ENCODE data around the gene USP5. TPM values are rescaled to one million over a fixed set of nuclear protein-coding genes. Genes with fewer than 3 reads are reported as not detected.
A peak's percentile ranks its signal among the peaks of the same experiment; 100 is the strongest.

Gene USP5
- total and polyA plus RNA-seq, 2 of the 8 experiments (the other 6 are each of a cell fraction or from before 2014, with no cell fraction given), result 66.5 to 148 TPM

- TF ChIP-seq CHD7 (IDR thresholded peaks at IDR 0.05; ENCODE audit: insufficient replicate concordance, low read length) (no peak), CBX5 (IDR thresholded peaks at IDR 0.05; ENCODE audit: low read depth, low read length) (no peak), POU5F1 (IDR thresholded peaks at IDR 0.05; ENCODE audit: low read depth, low read length) (no peak), SP1 (IDR thresholded peaks at IDR 0.05; ENCODE audit: low read depth, low read length) (peak; percentile 95), NRF1 (IDR thresholded peaks at IDR 0.05; ENCODE audit: low read depth, low read length) (peak; percentile 48), CEBPB (IDR thresholded peaks at IDR 0.05; ENCODE audit: low read depth, low read length) (no peak), CBX8 (IDR thresholded peaks at IDR 0.05; ENCODE audit: borderline replicate concordance, low read depth, low read length) (no peak), SIN3A (conservative IDR thresholded peaks at IDR 0.05 in 1 of 2, IDR thresholded peaks at IDR 0.05 in 1 of 2; ENCODE audit: low read depth in 1 of 2, low read length in 2 of 2) (peak in 1 of 2 experiments; percentile 83; a peak in 1 of 4 replicates), RFX5 (IDR thresholded peaks at IDR 0.05; ENCODE audit: borderline replicate concordance, low read depth, low read length) (no peak)
- TF ChIP-seq, protein P1, sequence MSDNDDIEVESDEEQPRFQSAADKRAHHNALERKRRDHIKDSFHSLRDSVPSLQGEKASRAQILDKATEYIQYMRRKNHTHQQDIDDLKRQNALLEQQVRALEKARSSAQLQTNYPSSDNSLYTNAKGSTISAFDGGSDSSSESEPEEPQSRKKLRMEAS (IDR thresholded peaks at IDR 0.05), result peak; percentile 82
Measured at GRCh38 chr12:6851921-6852650, at the start of gene USP5 (continued).

Data from H1 (cell line).